GM19324 (cell line): Measurements from ENCODE around the gene KNG1.
"Not testable (repeated sequence)": the region's sequence is repeated elsewhere in the genome, so short reads cannot be mapped to it uniquely, and the experiment has no call there.

Experiments used
- ATAC-seq: cut with Tn5 transposase; IDR thresholded peaks from one replicate; pipeline ENCODE4 v1.9.1; 2021; ENCODE audit warnings: mild to moderate bottlenecking, moderate library complexity; ENCODE audit not compliant: unreplicated experiment, low FRiP score

The KNG1 gene

GRCh38 chr3:186717039-186717457 lies at the start of gene KNG1:
TSS of gene KNG1 (plus strand) at chr3:186717359. CDS start at chr3:186717543, 184 bp downstream.
- ATAC-seq, result no peak

GRCh38 chr3:186668426-186668825 lies 48.7 kb upstream of the KNG1 start:
- ATAC-seq, result no peak

GRCh38 chr3:186669378-186670084 lies 47.6 kb upstream of the KNG1 start:
- ATAC-seq, result no peak

GRCh38 chr3:186670155-186670554 lies 47.0 kb upstream of the KNG1 start:
- no peak for ATAC-seq

GRCh38 chr3:186671051-186671450 lies 46.1 kb upstream of the KNG1 start:
- no peak for ATAC-seq

GRCh38 chr3:186678604-186679003 lies 38.6 kb upstream of the KNG1 start:
- ATAC-seq, result no peak

GRCh38 chr3:186679151-186679550 lies 38.0 kb upstream of the KNG1 start:
- no peak for ATAC-seq

- ATAC-seq, result no peak
Observed at GRCh38 chr3:186680869-186681268, 36.3 kb upstream of the KNG1 start.

GRCh38 chr3:186682812-186683211 lies 34.3 kb upstream of the KNG1 start:
- ATAC-seq, result no peak

GRCh38 chr3:186683979-186684378 lies 33.2 kb upstream of the KNG1 start:
- no peak for ATAC-seq

- ATAC-seq, result not testable (repeated sequence)
Observed at GRCh38 chr3:186686475-186686874, 30.7 kb upstream of the KNG1 start.

- no peak for ATAC-seq
Observed at GRCh38 chr3:186687120-186687651, 30.0 kb upstream of the KNG1 start.

GRCh38 chr3:186690304-186690703 lies 26.9 kb upstream of the KNG1 start:
- not testable (repeated sequence) for ATAC-seq

GRCh38 chr3:186691676-186692075 lies 25.5 kb upstream of the KNG1 start:
- no peak for ATAC-seq

GRCh38 chr3:186693843-186694242 lies 23.3 kb upstream of the KNG1 start:
- no peak for ATAC-seq

GRCh38 chr3:186694288-186695032 lies 22.7 kb upstream of the KNG1 start:
- ATAC-seq, result no peak

GRCh38 chr3:186696522-186696921 lies 20.6 kb upstream of the KNG1 start:
- no peak for ATAC-seq

- no peak for ATAC-seq
Observed at GRCh38 chr3:186697510-186697909, 19.6 kb upstream of the KNG1 start.

- no peak for ATAC-seq
Observed at GRCh38 chr3:186700267-186700666, 16.9 kb upstream of the KNG1 start.

- ATAC-seq, result not testable (repeated sequence)
Observed at GRCh38 chr3:186702451-186702850, 14.7 kb upstream of the KNG1 start.

GRCh38 chr3:186705882-186706780 lies 11.0 kb upstream of the KNG1 start:
- no peak for ATAC-seq
